HL-60 (cell line): ENCODE data around the gene PSMB7.

ENCODE experiments used
- DNase-seq, 2 experiments: peaks; one replicate each; pipeline ENCODE4 v3.0.0-alpha.2; 2010 to 2020; ENCODE audit warnings: low read depth in 1 of 2, low spot score in 1 of 2
- H3K27ac ChIP-seq: fragments of 250-450 bp; sonication (Bioruptor Pico); replicated peaks from 2 replicates; pipeline ENCODE4 v1.5.1; 2020; ENCODE audit warnings: mild to moderate bottlenecking, moderate library complexity
- H3K27me3 ChIP-seq: fragments of 250-450 bp; sonication (Bioruptor Pico); 2 replicates; pipeline ENCODE4 v1.5.1; 2021; ENCODE audit warnings: mild to moderate bottlenecking, moderate library complexity; ENCODE audit not compliant: insufficient read depth, poor library complexity, severe bottlenecking
- H3K4me3 ChIP-seq: replicated peaks from 2 replicates; pipeline ENCODE4 v1.5.1; 2011; ENCODE audit warnings: mild to moderate bottlenecking, control low read depth, low read length; ENCODE audit not compliant: insufficient read depth
- CTCF ChIP-seq: IDR thresholded peaks from one replicate; pipeline ENCODE4 v1.5.1; 2011; ENCODE audit warnings: low read length, control low read depth, inconsistent platforms; ENCODE audit not compliant: insufficient read depth
- GABPA ChIP-seq: IDR thresholded peaks from 2 replicates; pipeline ENCODE4 v1.6.1; 2012; ENCODE audit warnings: low read depth
- POLR2AphosphoS5 ChIP-seq: IDR thresholded peaks from 2 replicates; pipeline ENCODE4 v1.6.1; 2012; ENCODE audit warnings: low read depth
- REST ChIP-seq: IDR thresholded peaks from 2 replicates; pipeline ENCODE4 v1.6.1; 2012; ENCODE audit warnings: low read depth; ENCODE audit not compliant: insufficient replicate concordance
- SPI1 ChIP-seq: IDR thresholded peaks from 2 replicates; pipeline ENCODE4 v1.6.1; 2012; ENCODE audit warnings: low read depth, mild to moderate bottlenecking, borderline replicate concordance

PSMB7 gene

DNA sequence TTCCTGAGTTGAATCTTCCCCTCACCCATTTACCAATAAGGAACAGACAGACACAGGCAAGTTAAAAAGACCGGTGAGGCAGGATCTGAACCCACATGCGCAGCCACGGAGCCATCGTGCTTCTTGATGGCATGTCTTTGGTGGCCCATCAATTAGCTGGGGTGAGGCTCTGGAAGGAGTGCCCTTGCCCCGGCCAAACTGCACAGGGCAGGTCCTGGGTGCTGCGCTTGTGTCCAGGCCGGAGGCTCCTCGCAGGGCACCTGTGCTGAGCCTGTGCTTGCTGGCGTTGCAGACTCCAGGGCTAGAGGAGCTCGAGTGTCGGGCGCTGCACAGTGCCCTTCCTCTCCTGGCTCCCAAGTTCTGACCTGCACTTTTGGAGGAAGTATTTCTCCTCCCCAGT, 66.4 kb downstream of the PSMB7 start:
- DNase-seq: no peak
- no peak for TF ChIP-seq SPI1
- TF ChIP-seq GABPA: no peak
- no peak for TF ChIP-seq REST
- TF ChIP-seq POLR2AphosphoS5: no peak
- TF ChIP-seq CTCF: no peak
- Histone ChIP-seq H3K4me3 (no peak overlapping the region), H3K27me3 (no peaks in the 10 kb centered on the region), H3K27ac (no peak overlapping the region; the same call in 1 of the 2 replicates)

DNA sequence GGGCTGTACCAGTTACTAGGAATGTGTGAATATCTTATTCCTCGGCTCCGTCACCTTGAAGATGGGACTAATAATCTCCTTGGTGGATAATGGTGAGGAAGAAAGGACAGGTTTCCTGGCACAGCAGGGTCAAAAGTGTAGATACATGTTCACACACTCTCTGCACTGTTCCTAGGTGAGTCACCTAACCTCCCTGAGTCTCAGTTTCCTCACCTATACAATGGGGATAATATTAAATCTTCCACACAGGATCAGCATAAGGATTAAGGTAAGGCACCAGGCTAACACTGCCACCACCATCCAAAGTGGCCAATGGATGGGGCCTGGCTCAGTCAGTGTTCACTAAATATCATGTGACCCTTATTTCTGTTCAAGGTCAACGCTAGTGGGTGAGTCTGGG, 66.9 kb downstream of the PSMB7 start:
- Histone ChIP-seq H3K4me3 (no peak overlapping the region), H3K27me3 (no peaks in the 10 kb centered on the region), H3K27ac (no peak overlapping the region; the same call in 1 of the 2 replicates)
- no peak for DNase-seq
- TF ChIP-seq GABPA: no peak
- no peak for TF ChIP-seq SPI1
- no peak for TF ChIP-seq REST
- no peak for TF ChIP-seq CTCF
- no peak for TF ChIP-seq POLR2AphosphoS5

DNA sequence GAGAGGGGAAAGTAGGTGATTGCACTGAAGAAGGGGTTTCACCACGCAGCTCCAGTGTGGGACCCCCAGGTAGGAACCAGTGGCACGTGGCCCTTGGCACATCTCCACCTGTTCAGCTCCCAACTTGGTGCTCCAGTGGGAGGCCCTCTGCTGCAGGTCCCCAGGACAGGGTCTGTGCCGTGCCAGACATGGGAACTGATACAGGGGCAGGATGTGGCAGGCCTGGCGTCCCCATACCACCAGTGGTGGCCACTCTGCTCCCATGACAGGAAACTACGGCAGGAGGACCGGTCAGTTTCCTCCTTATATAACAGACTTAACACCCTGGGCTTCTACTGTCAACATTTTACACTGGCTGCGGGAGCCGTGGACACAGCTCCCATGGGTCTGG, 67.3 kb downstream of the PSMB7 start:
- no peak for TF ChIP-seq CTCF
- no peak for TF ChIP-seq SPI1
- no peak for TF ChIP-seq REST
- no peak; the same call in 1 of the 2 replicates for TF ChIP-seq POLR2AphosphoS5
- no peak for TF ChIP-seq GABPA
- no peak for DNase-seq
- Histone ChIP-seq H3K27me3 (no peaks in the 10 kb centered on the region), H3K4me3 (no peak overlapping the region), H3K27ac (no peak overlapping the region)
